CD14-positive monocyte (primary cell): ENCODE measurements around the gene MACROD2. TPM values are rescaled to one million over a fixed set of nuclear protein-coding genes. Genes with fewer than 3 reads are reported as not detected.

ENCODE experiments used
- DNase-seq, 3 donors: peaks; one replicate each; pipeline ENCODE4 v3.0.0-alpha.2; 2011 to 2022
- H2AFZ ChIP-seq: 2 replicates; pipeline ENCODE4 v1.6.0; 2012; ENCODE audit warnings: mild to moderate bottlenecking, low read depth, low read length, inconsistent platforms; ENCODE audit not compliant: insufficient read depth, poor library complexity, severe bottlenecking
- H3K27ac ChIP-seq, 2 donors: 1 replicate in 1 of 2; 2 replicates in 1 of 2; pipeline ENCODE4 v1.5.1; 2012 to 2013; ENCODE audit warnings: low read length in 2 of 2, control low read depth in 1 of 2, inconsistent platforms in 1 of 2, low read depth in 1 of 2, mild to moderate bottlenecking in 1 of 2
- H3K27me3 ChIP-seq, 2 donors: one replicate each; pipeline versions ENCODE4 v1.6.0 to v1.6.1; 2011 to 2013; ENCODE audit warnings: low read length in 2 of 2; ENCODE audit not compliant: control insufficient read depth in 2 of 2, insufficient read depth in 2 of 2
- H3K36me3 ChIP-seq, 2 donors: replicated peaks in 1 of 2; 1 replicate in 1 of 2; 2 replicates in 1 of 2; pipeline versions ENCODE4 v1.5.1 to v1.6.1; 2012 to 2013; ENCODE audit warnings: low read length in 2 of 2, control low read depth in 1 of 2, inconsistent platforms in 1 of 2, mild to moderate bottlenecking in 1 of 2; ENCODE audit not compliant: insufficient read depth in 2 of 2, control insufficient read depth in 1 of 2
- H3K4me1 ChIP-seq, 2 donors: 1 replicate in 1 of 2; 2 replicates in 1 of 2; pipeline versions ENCODE4 v1.5.1 to v1.6.1; 2012 to 2013; ENCODE audit warnings: low read length in 2 of 2, control low read depth in 1 of 2, inconsistent platforms in 1 of 2, mild to moderate bottlenecking in 1 of 2, moderate library complexity in 1 of 2; ENCODE audit not compliant: insufficient read depth in 2 of 2, control insufficient read depth in 1 of 2
- H3K4me2 ChIP-seq: replicated peaks from 2 replicates; pipeline ENCODE3; 2012; ENCODE audit warnings: low read length, moderate library complexity, mild to moderate bottlenecking; ENCODE audit not compliant: poor library complexity, severe bottlenecking; ENCODE audit errors: extremely low read depth
- H3K4me3 ChIP-seq, 3 experiments: fragments of 200-600 bp in 1 of 3; sonication (generic) in 1 of 3; replicated peaks in 1 of 3; 1 replicate in 2 of 3; 2 replicates in 1 of 3; pipeline ENCODE4 v1.5.1; 2011 to 2013; ENCODE audit warnings: low read length in 3 of 3, mild to moderate bottlenecking in 3 of 3, control low read depth in 2 of 3, low read depth in 2 of 3, inconsistent platforms in 1 of 3, moderate library complexity in 1 of 3
- H3K79me2 ChIP-seq: 2 replicates; pipeline ENCODE4 v1.6.0; 2012; ENCODE audit warnings: mild to moderate bottlenecking, control low read depth, inconsistent platforms, low read length, moderate library complexity; ENCODE audit not compliant: insufficient read depth
- H3K9ac ChIP-seq: 2 replicates; pipeline ENCODE4 v1.6.0; 2017; ENCODE audit warnings: low read length, mild to moderate bottlenecking; ENCODE audit not compliant: insufficient read depth, poor library complexity, severe bottlenecking
- H3K9me3 ChIP-seq, 2 donors: replicated peaks in 1 of 2; 1 replicate in 1 of 2; 2 replicates in 1 of 2; pipeline versions ENCODE4 v1.5.1 to v1.6.1; 2012 to 2013; ENCODE audit warnings: low read length in 2 of 2, control low read depth in 1 of 2; ENCODE audit not compliant: control insufficient read depth in 1 of 2, insufficient read depth in 1 of 2
- H4K20me1 ChIP-seq: 2 replicates; pipeline ENCODE4 v1.6.0; 2012; ENCODE audit warnings: mild to moderate bottlenecking, low read length, control low read depth, moderate library complexity; ENCODE audit not compliant: insufficient read depth
- H3K27ac Mint-ChIP-seq, 7 donors: one replicate each; pipeline ENCODE4 v1.8.0; 2020; ENCODE audit warnings: mild to moderate bottlenecking in 7 of 7, mixed read lengths in 7 of 7, moderate library complexity in 6 of 7, inconsistent platforms in 2 of 7
- H3K27me3 Mint-ChIP-seq, 3 donors: one replicate each; pipeline ENCODE4 v1.8.0; 2021 to 2022; ENCODE audit warnings: low read depth in 3 of 3, mild to moderate bottlenecking in 3 of 3, mixed read lengths in 3 of 3, moderate library complexity in 3 of 3, inconsistent platforms in 1 of 3
- H3K36me3 Mint-ChIP-seq, 2 donors: one replicate each; pipeline ENCODE4 v1.8.0; 2020; ENCODE audit warnings: mixed read lengths in 2 of 2, inconsistent platforms in 1 of 2, mild to moderate bottlenecking in 1 of 2
- H3K4me1 Mint-ChIP-seq: one replicate; pipeline ENCODE4 v1.8.0; 2020; ENCODE audit warnings: mild to moderate bottlenecking, mixed read lengths
- H3K4me3 Mint-ChIP-seq, 2 donors: one replicate each; pipeline ENCODE4 v1.8.0; 2020; ENCODE audit warnings: mild to moderate bottlenecking in 2 of 2, mixed read lengths in 2 of 2, moderate library complexity in 1 of 2
- H3K9me3 Mint-ChIP-seq, 7 donors: one replicate each; pipeline ENCODE4 v1.8.0; 2020 to 2022; ENCODE audit warnings: mixed read lengths in 7 of 7, mild to moderate bottlenecking in 6 of 7, moderate library complexity in 6 of 7, inconsistent platforms in 2 of 7
- WGBS: methylation state at CpG from one replicate; pipeline ENCODE4 v1.1.5; 2013; ENCODE audit warnings: missing lambda C conversion rate; ENCODE audit not compliant: insufficient coverage; 5-methylcytosine and 5-hydroxymethylcytosine counted together
- intact Hi-C, 2 donors: fragments of 100-400 bp; cut with micrococcal nuclease; formaldehyde crosslinking; loops; one replicate each; pipeline versions ENCODE4 v1.15.0 to v1.15.1; 2023
- polyA plus RNA-seq, 3 donors: library from polyadenylated mRNA; depleted of rRNA in 1 of 3; unstranded in 2 of 3; stranded (reverse) in 1 of 3; fragments of 300-500 nt in 2 of 3; fragments of >200 nt in 1 of 3; fragmentation: Illumina TruSeq in 2 of 3; gene quantifications; 1 replicate in 2 of 3; 2 replicates in 1 of 3; pipeline ENCODE4 v1.2.3, GENCODE V29; 2012 to 2021
- TF ChIP-seq, protein P1 (sequence below): fragments of 200-600 bp; IDR thresholded peaks from one replicate; pipeline ENCODE4 v1.8.0; 2022; ENCODE audit warnings: antibody characterized with exemption, mild to moderate bottlenecking

MACROD2 gene
- polyA plus RNA-seq, 3 donors = 0.23 TPM; not detected in 2

DNA sequence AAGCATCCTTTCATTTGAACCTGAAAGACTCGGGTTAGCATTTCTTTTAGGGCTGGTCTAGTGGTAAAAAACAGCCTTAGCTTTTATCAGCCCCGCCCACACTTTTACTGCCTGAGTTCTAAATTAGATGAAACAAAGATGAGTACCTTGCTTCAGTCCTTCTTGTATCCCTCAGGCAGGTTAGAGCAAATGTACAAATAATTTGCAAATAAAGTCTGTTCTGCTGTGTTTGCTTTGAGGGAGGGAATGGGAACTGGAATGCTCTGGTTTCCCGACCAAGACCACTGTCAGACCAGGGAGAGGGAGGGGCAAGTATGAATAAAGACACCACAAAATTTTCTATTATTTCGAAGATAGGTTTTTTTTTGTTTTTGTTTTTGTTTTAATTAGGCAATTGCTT lies 427.6 kb downstream of the MACROD2 start:
- Mint-ChIP-seq H3K36me3 (no peaks in the 10 kb centered on the region), H3K27me3 (no peaks in the 10 kb centered on the region), H3K4me1 (no peaks in the 10 kb centered on the region), H3K27ac (no peak overlapping the region), H3K4me3 (no peak overlapping the region), H3K9me3 (peaks cover 2 to 8% (median 4%) of the 10 kb centered on the region in 7 donors)
- WGBS = no CpG with 5 or more reads among the region's 4 CpGs
- intact Hi-C loops = no loop called here
- no peak for DNase-seq
- Histone ChIP-seq H3K36me3 (no peaks in the 10 kb centered on the region), H3K9me3 (peaks cover 0 to 4% of the 10 kb centered on the region in 2 donors), H3K9ac (no peak overlapping the region), H3K27me3 (no peaks in the 10 kb centered on the region), H3K4me2 (no peak overlapping the region), H4K20me1 (no peaks in the 10 kb centered on the region), H3K4me3 (no peak overlapping the region), H2AFZ (no peak overlapping the region), H3K4me1 (no peaks in the 10 kb centered on the region), H3K27ac (no peak overlapping the region), H3K79me2 (no peaks in the 10 kb centered on the region)
- TF ChIP-seq, protein P1, sequence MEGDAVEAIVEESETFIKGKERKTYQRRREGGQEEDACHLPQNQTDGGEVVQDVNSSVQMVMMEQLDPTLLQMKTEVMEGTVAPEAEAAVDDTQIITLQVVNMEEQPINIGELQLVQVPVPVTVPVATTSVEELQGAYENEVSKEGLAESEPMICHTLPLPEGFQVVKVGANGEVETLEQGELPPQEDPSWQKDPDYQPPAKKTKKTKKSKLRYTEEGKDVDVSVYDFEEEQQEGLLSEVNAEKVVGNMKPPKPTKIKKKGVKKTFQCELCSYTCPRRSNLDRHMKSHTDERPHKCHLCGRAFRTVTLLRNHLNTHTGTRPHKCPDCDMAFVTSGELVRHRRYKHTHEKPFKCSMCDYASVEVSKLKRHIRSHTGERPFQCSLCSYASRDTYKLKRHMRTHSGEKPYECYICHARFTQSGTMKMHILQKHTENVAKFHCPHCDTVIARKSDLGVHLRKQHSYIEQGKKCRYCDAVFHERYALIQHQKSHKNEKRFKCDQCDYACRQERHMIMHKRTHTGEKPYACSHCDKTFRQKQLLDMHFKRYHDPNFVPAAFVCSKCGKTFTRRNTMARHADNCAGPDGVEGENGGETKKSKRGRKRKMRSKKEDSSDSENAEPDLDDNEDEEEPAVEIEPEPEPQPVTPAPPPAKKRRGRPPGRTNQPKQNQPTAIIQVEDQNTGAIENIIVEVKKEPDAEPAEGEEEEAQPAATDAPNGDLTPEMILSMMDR = no peak

DNA sequence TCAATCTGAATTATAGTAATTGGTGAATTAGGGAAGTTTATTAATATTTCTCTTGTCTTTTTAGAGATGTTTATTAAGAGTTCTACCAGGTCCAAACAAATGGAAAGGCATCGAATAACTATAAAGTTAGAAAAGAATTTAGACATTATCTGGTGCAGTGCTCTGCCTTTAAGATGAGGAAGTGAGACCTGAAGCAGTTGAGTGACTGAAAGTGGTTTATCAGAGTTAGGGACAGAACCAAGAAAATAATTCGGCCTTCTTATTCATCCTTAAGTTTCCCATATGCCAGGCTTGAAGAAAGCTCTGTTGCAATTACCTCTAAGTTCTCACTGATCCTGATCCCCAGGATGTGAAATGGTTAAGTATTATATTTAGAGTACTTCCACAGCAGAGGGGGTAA lies 436.3 kb downstream of the MACROD2 start:
- TF ChIP-seq, protein P1 = no peak
- Mint-ChIP-seq H3K36me3 (no peaks in the 10 kb centered on the region), H3K4me3 (no peak overlapping the region), H3K9me3 (peaks cover 0 to 8% (median 3%) of the 10 kb centered on the region in 7 donors), H3K27me3 (no peaks in the 10 kb centered on the region), H3K4me1 (no peaks in the 10 kb centered on the region), H3K27ac (no peak overlapping the region)
- Histone ChIP-seq H3K9me3 (no peaks in the 10 kb centered on the region), H4K20me1 (no peaks in the 10 kb centered on the region), H3K36me3 (no peaks in the 10 kb centered on the region), H3K79me2 (no peaks in the 10 kb centered on the region), H3K9ac (no peak overlapping the region), H3K4me1 (no peaks in the 10 kb centered on the region), H3K27me3 (no peaks in the 10 kb centered on the region), H3K4me3 (no peak overlapping the region), H2AFZ (no peak overlapping the region), H3K4me2 (no peak overlapping the region), H3K27ac (no peak overlapping the region)
- DNase-seq = no peak
- intact Hi-C loops = no loop called here
- no CpG with 5 or more reads among the region's 2 CpGs for WGBS
